Erythroblast (primary cell): ENCODE data around the gene FBXO10.

ENCODE experiments used
- GATA1 ChIP-seq: IDR thresholded peaks from 2 replicates; pipeline ENCODE4 v1.6.1; 2011; ENCODE audit warnings: low read depth, mild to moderate bottlenecking, control low read depth, low read length, moderate library complexity
- POLR2A ChIP-seq: IDR thresholded peaks from 2 replicates; pipeline ENCODE4 v1.6.1; 2011; ENCODE audit warnings: mild to moderate bottlenecking, low read length

GRCh38 chr9:37523916-37524315 lies 52.3 kb downstream of the FBXO10 start:
- TF ChIP-seq POLR2A = no peak
- TF ChIP-seq GATA1 = no peak
